Left kidney (tissue), 2 donors: ENCODE results near the gene PRKCA. TPM values are rescaled to one million over a fixed set of nuclear protein-coding genes. Genes with fewer than 3 reads are reported as not detected.

ENCODE experiments used
- DNase-seq: peaks from one replicate; pipeline ENCODE4 v3.0.0-alpha.2; 2013
- polyA plus RNA-seq: library from polyadenylated mRNA; unstranded; fragments of 120-200 nt; gene quantifications from one replicate; pipeline ENCODE4 v1.2.1, GENCODE V29; 2013; ENCODE audit not compliant: insufficient read length

PRKCA gene
- polyA plus RNA-seq, 1 donor: 26.9 TPM

DNA sequence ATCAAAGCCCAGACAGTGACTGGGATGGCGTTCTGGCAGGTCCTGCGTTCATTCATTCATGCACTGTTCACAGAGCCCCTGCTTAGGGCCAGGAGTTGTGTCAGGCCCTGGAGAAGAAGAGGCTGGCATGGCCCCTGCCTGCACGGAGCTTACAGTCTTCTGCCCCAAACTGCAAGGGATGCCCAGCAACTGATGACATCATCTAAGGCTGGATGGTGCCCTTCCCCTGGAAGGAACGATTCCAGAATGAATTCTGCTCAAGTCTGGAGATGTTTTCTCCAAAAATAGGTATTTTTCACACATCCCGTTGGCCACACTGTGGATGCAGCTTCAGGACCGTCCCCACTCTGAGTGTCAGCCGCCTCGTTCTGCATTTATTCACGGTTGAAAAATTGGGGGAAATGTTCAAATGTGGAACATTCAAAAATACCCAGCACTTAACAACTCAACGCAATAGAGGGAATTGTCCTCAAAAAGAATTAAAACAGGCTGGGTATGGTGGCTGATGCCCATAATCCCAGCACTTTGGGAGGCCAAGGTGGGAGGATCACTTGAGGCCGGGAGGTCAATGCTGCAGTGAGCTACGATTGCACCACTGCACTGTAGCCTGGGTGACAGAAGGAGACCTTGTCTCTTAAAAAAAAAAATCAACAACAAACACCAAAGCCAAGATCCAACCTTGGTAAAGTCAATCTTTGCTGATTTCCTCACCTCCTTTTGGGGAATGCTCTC lies 508.7 kb downstream of the PRKCA start:
- DNase-seq: no peak

GRCh38 chr17:66811683-66812054 lies 509.3 kb downstream of the PRKCA start:
- DNase-seq: no peak

DNA sequence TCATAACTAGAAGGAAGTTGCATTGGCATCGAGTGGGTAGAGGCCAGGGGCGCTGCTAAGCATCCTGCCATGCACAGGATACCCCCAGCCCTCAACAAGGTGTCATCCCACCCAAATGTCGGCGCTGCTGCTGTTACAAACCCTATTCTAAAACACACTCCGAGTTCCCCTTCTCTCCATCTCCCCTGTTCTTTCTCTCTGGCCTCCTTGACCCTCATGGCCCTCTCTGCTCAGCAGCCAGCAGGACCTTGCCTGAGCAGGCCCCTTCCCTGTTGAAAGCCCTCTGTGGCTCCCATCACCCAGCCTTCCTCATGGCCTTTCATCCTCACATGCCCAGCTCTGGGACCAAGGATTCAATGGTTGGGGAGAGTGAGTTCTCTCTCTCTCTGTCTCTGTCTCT lies 510.2 kb downstream of the PRKCA start:
- DNase-seq: no peak

DNA sequence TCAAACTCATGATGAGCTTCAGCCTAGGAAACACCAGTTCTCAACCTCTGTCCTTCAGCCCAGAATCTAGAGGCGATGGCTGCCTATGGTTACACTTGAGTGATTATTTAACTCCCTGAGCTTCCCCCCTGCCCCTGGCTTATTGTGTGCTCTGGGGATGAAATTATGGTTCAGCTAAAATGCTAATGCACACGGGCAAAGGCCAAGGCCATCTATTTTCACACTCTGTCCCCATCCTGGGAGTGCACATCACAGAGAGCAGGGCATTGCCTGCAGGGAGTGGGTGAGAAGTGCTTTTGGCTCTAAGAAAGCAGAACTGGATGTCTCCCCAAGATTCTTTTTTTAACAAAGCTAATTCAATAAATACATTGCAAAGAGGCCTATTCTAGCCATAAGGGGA lies 510.9 kb downstream of the PRKCA start:
- DNase-seq: no peak

GRCh38 chr17:66814026-66814425 lies 511.6 kb downstream of the PRKCA start:
- DNase-seq: no peak

DNA sequence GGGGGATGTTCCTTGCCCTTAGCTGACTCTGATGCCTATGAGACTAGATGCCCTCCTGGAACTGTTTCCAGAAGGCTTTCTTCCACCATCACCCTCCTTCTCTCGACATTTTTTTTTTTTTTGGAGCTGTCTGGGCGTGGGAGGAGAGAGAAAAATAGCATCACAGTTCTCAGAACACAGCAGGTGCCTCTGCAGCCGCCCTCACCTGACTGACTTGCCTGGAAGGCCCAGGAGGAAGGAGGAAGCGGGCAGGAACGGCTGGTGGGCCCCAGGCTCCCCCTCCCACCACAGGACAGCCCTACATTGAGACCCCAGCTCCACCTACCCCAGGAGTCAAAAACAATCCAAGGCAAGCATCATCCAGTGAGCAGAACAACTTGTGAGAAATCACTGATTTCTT lies 512.2 kb downstream of the PRKCA start:
- DNase-seq: no peak

- DNase-seq: no peak
Observed at GRCh38 chr17:66817750-66818149, 515.3 kb downstream of the PRKCA start.

- DNase-seq: no peak
Observed at GRCh38 chr17:66819466-66819865, 517.1 kb downstream of the PRKCA start.

DNA sequence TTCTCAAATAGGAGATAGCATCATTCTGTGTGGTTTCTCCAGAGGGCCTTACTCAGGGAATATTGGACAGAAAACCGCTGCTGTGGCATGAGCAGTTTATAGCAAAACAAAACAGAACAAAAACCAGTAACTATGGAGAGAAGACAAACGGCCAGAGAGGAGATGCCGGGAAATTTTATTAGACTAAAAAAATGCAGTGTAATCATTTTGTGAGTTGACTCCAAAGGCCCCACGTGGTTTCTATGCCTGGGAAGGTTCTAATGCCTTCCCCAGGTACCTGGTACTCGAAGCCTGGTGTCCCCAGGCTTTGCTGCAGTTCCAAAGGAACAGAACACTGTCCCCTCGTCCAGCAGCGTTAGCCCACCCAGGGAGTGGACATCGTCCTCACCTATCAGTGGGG lies 519.6 kb downstream of the PRKCA start:
- DNase-seq: no peak

DNA sequence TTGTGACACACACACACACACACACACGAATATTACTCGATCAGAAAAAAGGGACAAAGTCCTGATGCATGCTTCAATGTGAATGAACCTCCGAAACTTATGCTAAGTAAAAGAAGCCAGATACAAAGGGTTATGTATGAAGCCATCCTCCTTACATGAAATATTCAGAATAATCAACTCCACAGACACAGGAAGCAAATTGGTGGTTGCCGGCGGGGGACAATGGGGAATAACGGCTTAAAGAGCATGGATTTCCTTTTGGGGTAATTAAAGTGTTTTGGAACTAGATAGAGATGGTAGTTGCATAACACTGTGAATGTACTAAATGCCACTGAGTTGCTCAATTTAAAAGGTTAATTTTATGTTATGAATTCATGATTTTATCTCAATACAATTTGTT lies 524.4 kb downstream of the PRKCA start:
- DNase-seq: no peak

- peak; percentile 85 for DNase-seq
Observed at GRCh38 chr17:66829386-66829864, 527.0 kb downstream of the PRKCA start.

DNA sequence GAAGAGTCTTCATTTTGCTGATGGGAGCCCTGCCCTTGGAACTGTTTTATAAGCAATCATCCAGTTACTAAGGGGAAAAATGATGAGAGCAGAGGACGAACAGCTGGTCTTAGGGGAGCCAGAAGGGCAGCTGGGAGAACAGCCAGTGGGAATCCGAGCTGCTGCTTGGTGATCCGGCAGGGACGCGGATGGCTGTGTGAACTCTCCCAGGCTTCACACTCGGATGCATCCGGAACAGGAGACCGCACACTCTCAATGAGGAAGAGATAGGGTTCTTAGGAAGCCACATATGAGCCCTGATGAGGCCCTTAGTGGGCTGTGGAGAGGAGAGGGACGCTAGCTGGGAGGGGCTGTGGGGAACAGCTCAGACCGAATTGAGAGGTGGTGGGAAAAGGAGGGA lies 527.5 kb downstream of the PRKCA start:
- DNase-seq: no peak

GRCh38 chr17:66830451-66830850 lies 528.0 kb downstream of the PRKCA start:
- no peak for DNase-seq

DNA sequence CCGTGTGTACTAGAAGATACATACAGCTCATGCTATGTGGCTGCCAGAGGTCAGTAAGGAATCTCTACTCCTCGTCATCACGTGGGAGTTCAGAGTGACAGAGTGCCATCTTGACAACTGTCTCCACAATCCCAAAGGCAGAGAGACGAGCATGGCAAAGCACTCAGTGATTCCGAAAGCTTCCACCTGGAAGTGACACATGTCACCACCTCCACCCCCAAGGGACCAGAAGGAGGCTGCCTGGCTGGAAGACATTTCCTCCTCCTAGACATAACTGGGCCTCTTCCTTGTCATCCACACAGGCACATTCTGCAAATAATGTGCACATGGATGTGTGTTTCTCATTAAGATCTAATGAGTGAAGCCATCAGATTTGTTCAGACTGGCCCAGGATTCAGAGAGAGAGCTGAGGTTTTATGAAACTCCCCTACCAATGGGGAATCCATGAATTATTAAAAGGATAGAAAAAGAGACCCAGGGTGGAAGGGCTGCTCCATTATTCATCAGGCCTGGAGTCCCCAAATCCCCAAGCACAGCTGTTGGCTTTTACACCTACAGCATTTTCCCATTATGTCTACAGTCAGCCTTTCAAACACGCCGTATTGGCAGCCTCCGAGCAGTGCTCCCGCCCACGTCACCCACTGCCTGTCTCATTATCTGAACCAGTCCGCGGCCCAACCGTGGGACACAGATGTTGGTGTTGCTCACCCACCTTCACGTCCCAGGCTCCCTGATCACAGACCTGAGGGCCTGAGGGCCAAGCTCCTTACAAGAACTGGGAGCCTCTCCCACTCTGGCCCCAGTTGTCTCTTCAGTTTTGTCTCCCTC lies 529.2 kb downstream of the PRKCA start:
- DNase-seq: no peak

DNA sequence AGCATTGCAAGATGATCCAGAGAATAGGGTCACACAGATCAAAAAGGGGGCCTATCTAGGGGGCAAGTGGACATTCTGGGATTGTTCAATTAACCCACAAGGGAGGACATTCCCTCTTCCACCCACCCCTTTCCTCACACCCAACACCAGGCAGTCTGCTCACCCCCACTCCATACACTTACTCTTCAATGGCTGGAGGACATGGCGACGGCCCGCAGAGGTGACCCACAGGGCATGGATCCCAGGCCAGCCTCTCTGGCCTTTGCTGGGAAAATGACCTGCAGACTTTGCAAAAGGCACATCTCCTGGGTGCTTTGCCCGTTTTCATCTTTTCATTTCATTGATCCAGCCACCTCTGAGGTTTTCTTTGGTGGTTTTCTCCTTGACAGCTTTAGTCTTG lies 530.8 kb downstream of the PRKCA start:
- DNase-seq: no peak

GRCh38 chr17:66834426-66834918 lies 532.1 kb downstream of the PRKCA start:
- DNase-seq: no peak

DNA sequence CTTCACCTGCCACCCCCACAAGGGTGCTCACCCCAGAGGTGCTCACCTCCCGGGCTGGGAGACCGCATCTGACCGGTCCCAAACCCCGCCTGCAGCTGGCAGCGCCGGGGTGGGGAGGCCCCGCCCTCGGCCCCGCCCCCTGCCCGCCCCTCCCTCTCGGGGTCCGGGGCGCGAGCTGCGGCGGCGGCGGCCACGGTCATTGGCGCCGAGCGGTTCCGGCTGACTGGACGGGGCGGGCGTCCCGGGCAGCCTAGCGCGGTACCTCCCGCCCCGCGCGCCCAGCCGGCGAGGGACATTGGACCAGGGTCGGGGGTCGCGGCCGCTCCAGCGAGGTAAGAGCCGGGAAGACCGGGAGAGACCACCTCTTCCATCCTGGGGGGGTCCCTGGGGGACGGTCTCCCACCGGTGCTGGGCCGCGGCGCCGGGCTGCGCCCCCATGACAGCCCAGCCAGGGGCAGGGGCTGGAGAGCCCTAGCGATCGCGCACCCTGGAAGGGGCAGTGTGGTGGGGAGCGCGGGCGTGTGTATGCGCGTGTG lies 532.6 kb downstream of the PRKCA start, which contains the start of gene CACNG5:
Gene CACNG5, plus strand, starts transcription at position 199 of the 536 bp plus-strand sequence. CDS start 42,216 bp downstream, outside the sequence.
- peak; percentile 58 for DNase-seq

DNA sequence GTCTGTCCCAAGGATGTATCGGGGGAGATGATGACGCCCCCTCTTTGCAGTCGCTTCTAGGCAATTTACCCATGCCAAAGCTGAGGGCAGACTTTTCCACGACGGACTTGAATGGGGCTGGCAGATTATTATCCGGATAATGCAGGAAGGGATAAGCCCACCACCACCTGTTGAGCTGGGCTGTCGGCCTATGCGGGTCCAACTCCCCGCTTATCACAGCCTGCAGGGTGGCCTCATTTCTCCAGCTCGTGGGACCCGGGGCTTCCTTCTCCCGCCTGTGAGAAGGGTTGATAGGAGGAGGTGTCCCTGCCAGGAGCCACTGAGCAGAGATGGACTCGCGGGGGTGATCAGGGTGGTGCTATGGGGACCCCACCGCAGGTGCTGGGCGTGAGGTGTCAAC lies 533.1 kb downstream of the PRKCA start:
- DNase-seq: no peak

DNA sequence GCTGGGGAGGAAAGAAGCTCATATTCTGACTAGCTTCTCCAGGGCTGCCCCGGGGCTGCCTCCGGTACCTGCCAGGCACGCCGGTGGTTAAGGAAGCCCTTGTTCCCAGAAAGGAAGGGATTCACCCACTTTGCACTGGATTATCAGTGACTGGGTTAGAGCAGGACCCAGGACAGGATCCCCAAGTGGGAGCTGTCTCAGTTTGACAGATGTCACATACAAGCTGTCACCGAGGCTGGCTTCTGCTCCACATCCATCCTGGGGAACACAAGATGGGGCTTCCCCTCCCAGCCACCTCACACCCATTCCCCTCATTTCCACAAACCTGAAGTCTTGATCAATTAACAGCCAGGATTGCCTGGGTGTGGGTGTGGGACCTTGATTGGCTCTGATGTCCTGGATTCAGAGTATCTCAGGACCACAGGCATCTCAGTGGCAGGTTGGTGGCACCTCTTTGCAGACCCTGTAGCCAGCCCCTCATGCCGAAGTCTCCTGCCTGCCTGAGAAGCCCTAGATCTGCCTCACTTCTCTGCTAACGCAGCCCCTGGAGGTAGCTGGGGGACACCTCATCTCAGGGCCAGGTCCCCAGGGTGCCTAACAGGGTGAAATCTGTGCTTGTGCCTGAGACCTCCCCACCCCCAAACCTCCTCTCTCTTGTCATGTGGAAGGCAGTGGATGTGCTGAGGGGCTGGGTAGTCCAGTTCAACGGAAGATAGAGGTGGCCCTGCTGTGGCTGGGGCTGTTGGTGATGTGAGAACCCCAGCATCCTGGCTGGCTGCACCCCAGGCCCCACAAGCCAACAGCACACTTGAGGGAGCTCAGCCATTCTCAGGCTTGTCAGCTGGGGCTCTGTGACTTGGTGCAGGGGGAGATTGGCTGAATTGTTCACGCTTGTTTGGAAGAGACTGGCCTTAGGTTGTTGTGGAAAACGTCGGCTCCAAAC lies 533.9 kb downstream of the PRKCA start:
- DNase-seq: no peak

DNA sequence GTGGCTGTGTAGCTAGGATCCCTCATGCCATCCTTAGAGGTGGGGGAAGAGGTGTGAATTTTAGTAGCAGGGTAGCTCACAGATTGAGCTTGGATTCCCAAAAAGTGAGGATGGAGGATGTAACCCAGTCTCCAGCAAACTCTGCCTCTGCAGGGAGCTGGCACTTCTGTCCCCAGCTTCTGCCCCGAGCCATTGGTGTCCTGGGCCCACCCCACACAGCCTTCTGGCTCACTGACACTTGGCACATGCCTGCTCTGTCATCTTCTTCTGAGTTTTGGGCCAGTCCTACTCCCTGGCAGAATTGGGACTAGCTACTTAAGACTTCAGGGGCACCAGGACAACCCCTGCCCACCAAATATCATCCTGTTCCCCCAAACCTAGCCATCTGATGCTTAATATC lies 534.8 kb downstream of the PRKCA start:
- no peak for DNase-seq

DNA sequence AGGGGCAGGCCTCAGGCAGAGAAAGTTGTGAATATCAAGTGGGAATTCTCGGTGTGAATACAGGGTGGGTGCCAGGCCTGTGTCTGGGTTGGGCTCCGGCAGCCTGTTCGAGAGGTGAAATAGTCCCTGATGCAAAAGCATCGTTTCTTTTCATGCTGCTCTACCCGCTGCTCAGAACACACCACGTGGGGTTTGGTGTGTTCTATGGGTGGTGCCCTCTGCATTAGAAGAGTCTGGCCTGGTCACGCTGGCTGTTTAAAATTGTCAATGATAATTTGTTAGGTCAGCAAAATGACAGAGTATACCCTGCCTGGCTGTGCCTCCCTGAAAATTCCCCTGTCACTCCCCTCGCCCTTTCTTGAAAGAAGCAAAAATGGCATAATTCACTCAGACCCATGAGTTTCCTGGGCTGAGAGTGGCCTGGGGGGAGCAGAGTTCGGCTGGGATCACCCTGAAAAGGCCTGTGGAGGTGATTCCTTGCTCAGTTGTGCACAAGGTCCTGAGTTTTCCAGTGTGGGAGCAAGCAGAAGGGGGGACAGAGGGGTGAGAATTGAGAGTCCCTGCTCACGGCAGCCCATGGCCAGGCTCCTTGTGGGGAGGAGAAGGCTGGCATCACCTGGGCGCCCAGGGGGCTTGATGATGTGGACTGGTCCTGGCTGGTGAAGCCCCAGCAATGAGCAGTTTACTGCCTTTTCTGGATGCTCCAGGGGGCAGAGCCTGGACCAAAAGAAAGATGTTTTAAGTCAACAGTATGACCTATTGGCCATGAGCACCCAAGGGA lies 535.7 kb downstream of the PRKCA start:
- no peak for DNase-seq
